GM12801 (cell line): ENCODE measurements around the gene METTL1.
A peak's percentile ranks its signal among the peaks of the same experiment; 100 is the strongest.

ENCODE experiments used
- CTCF ChIP-seq: IDR thresholded peaks from one replicate; pipeline ENCODE4 v1.5.1; 2011; ENCODE audit warnings: control low read depth; ENCODE audit not compliant: insufficient read length; ENCODE audit errors: extremely low read depth

The METTL1 gene

DNA sequence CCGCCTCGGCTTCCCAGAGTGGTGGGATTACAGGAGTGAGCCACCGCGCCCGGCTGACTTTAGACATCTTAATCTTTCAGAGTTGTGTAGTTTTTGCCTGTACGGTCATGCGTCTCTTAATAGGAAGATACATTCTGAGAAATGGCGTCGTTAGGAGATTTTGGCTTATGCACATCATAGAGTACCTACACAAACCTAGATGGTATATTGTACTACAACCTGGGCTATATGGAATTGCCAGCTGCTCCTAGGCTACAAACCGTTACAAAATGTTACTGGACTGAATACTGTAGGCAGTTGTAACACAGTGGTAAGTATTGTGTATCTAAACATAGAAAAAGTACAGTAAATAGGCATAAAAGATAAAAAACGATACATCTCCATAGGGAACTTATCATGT, 12.0 kb upstream of the METTL1 start:
- TF ChIP-seq CTCF, result no peak

GRCh38 chr12:57783466-57783801, 11.5 kb upstream of the METTL1 start:
- no peak for TF ChIP-seq CTCF

GRCh38 chr12:57782608-57783465, 10.9 kb upstream of the METTL1 start, which contains the start of gene TSFM:
TSS of gene TSFM (plus strand) at chr12:57782787. CDS start at chr12:57782802, 15 bp downstream.
- peak; percentile 59 for TF ChIP-seq CTCF

GRCh38 chr12:57782243-57782607, 10.3 kb upstream of the METTL1 start:
- no peak for TF ChIP-seq CTCF

DNA sequence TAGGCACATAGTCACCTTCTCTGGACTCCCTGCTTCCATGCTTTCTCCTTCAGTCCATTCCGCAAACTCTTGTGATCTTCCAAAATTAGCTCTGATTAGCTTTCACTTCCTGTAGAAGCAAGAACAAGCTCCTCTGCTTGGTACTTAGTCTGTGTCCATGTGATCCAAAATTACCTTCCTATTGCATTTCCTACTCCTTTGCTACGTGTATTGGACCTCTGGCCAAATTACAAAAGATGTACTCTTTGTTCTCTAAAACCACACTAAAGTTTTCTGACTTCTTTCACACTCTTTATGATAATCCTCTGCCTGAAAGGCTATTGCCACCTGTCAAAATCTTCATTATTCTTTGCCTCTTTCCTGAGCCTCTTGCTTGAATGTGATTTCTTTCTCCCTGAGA, 9.9 kb upstream of the METTL1 start:
- no peak for TF ChIP-seq CTCF

- TF ChIP-seq CTCF, result no peak
Observed at GRCh38 chr12:57781244-57781643, 9.3 kb upstream of the METTL1 start.

- no peak for TF ChIP-seq CTCF
Observed at GRCh38 chr12:57780284-57780897, 8.5 kb upstream of the METTL1 start.
